ENCODE data around the gene KIAA1549. TPM values are rescaled to one million over a fixed set of nuclear protein-coding genes. Genes with fewer than 3 reads are reported as not detected.

KIAA1549 gene
- total and polyA plus RNA-seq, 2 donors (not counting 1 experiment from before 2014, with no cell fraction given), result under 0.01 to 0.52 TPM

DNA sequence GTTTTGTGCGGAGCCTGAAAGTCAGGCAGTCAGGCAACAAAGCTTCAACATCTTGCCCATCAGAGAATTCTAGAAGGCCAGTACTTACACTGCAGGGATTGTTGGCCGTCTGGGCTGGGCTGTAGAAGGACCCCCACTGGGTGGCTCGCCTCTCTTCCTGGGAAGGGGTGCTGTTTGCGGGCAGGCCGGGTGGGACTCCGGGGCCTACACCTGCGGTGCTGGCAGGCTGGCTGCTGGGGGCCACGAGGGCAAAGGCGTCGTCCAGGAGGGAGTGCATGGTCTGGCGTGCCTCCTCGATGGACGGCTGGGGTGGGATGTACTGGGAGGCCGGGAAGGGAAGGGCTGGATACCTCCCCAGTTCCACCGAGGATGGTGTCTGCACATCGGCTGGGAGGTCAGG lies 120.1 kb downstream of the KIAA1549 start:
- no peak overlapping the region for H3K4me3 ChIP-seq (ENCODE audit: control extremely low read depth in 1 of 5, extremely low read depth in 1 of 5, insufficient read depth in 1 of 5, low read depth in 2 of 5, low read length in 4 of 5)
- H3K27me3 Mint-ChIP-seq, result no peaks in the 10 kb centered on the region
- peaks cover 0 to 8% (median 3%) of the 10 kb centered on the region in 3 donors for H3K9me3 ChIP-seq (ENCODE audit: control extremely low read depth in 1 of 3, control insufficient read depth in 2 of 3, insufficient read depth in 1 of 3, low read length in 2 of 3)
- POLR2A ChIA-PET, result no interaction called here
- H3K27ac ChIP-seq (ENCODE audit: low read length in 2 of 2), result no peak overlapping the region
- intact Hi-C loops (cut with micrococcal nuclease), result no loop called here
- no peak for DNase-seq
- no peaks in the 10 kb centered on the region for H4K20me1 ChIP-seq (ENCODE audit: control insufficient read depth, insufficient read depth, low read length, poor library complexity, severe bottlenecking)
- TF ChIP-seq, protein P1, sequence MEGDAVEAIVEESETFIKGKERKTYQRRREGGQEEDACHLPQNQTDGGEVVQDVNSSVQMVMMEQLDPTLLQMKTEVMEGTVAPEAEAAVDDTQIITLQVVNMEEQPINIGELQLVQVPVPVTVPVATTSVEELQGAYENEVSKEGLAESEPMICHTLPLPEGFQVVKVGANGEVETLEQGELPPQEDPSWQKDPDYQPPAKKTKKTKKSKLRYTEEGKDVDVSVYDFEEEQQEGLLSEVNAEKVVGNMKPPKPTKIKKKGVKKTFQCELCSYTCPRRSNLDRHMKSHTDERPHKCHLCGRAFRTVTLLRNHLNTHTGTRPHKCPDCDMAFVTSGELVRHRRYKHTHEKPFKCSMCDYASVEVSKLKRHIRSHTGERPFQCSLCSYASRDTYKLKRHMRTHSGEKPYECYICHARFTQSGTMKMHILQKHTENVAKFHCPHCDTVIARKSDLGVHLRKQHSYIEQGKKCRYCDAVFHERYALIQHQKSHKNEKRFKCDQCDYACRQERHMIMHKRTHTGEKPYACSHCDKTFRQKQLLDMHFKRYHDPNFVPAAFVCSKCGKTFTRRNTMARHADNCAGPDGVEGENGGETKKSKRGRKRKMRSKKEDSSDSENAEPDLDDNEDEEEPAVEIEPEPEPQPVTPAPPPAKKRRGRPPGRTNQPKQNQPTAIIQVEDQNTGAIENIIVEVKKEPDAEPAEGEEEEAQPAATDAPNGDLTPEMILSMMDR (IDR thresholded peaks at IDR 0.05), result no peak
- TF ChIP-seq EZH2 (IDR thresholded peaks at IDR 0.05; ENCODE audit: borderline replicate concordance, insufficient read depth, low read depth, low read length, poor library complexity, severe bottlenecking), result no peak
- no peaks in the 10 kb centered on the region for H3K79me2 ChIP-seq (ENCODE audit: control insufficient read depth, insufficient read depth, low read length)
- no peaks in the 10 kb centered on the region for H3K36me3 ChIP-seq (replicated peaks in 1 of 2; ENCODE audit: control extremely low read depth in 1 of 2, control insufficient read depth in 1 of 2, extremely low read depth in 1 of 2, insufficient read depth in 2 of 2, low read length in 1 of 2)
- peaks cover 7% of the 10 kb centered on the region for H3K9me3 Mint-ChIP-seq (ENCODE audit: insufficient read depth)
- H3K9ac ChIP-seq (ENCODE audit: low read length), result no peak overlapping the region
- WGBS (ENCODE audit: insufficient coverage), result 91% methylated on average over 13 of the region's 16 CpGs
- no peak overlapping the region for H3K4me3 Mint-ChIP-seq
- no peak for ATAC-seq (ENCODE audit: low read depth)
- no peak overlapping the region for H3K4me2 ChIP-seq (replicated peaks; ENCODE audit: low read depth, low read length, poor library complexity, severe bottlenecking)
- no peak overlapping the region for H2AFZ ChIP-seq (ENCODE audit: insufficient read depth, low read depth, low read length, poor library complexity, severe bottlenecking)
- H3K27ac Mint-ChIP-seq, result no peak overlapping the region
- CTCF ChIA-PET, result no interaction called here
- H3K4me1 Mint-ChIP-seq, result no peaks in the 10 kb centered on the region
- no peaks in the 10 kb centered on the region for H3K4me1 ChIP-seq (ENCODE audit: control insufficient read depth in 2 of 2, insufficient read depth in 2 of 2, low read length in 2 of 2)
- no peaks in the 10 kb centered on the region for H3K27me3 ChIP-seq (replicated peaks in 1 of 4; ENCODE audit: control extremely low read depth in 1 of 4, control insufficient read depth in 3 of 4, insufficient read depth in 4 of 4, low read length in 3 of 4)

DNA sequence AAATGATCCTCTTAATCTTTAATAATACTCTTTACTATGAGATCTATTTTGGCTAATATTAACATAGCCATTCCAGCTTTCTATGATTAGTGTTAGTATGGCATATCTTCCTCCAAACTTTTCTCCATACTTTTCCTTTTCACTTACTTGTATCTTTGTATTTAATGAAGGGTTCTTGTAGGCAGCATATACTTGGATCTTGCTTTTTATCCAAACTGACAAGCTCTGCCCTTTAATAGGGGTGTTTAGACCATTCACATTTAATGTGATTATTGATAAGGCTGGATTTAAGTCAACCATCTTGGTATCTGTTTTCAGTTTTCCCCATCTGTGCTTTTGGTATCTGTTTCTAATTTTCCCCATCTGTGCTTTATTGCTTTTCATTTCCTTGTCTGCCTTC lies 123.5 kb downstream of the KIAA1549 start:
- no peaks in the 10 kb centered on the region for H3K27me3 ChIP-seq (replicated peaks in 1 of 4; ENCODE audit: control extremely low read depth in 1 of 4, control insufficient read depth in 3 of 4, insufficient read depth in 4 of 4, low read length in 3 of 4)
- no peak overlapping the region for H3K27ac ChIP-seq (ENCODE audit: low read length in 2 of 2)
- peaks cover 7% of the 10 kb centered on the region for H3K9me3 Mint-ChIP-seq (ENCODE audit: insufficient read depth)
- ChIA-PET POLR2A (no interaction called here), CTCF (no interaction called here)
- H3K79me2 ChIP-seq (ENCODE audit: control insufficient read depth, insufficient read depth, low read length), result no peaks in the 10 kb centered on the region
- H3K36me3 ChIP-seq (replicated peaks in 1 of 2; ENCODE audit: control extremely low read depth in 1 of 2, control insufficient read depth in 1 of 2, extremely low read depth in 1 of 2, insufficient read depth in 2 of 2, low read length in 1 of 2), result no peaks in the 10 kb centered on the region
- H3K9me3 ChIP-seq (ENCODE audit: control extremely low read depth in 1 of 3, control insufficient read depth in 2 of 3, insufficient read depth in 1 of 3, low read length in 2 of 3), result peaks cover 0 to 8% (median 3%) of the 10 kb centered on the region in 3 donors
- H3K4me1 ChIP-seq (ENCODE audit: control insufficient read depth in 2 of 2, insufficient read depth in 2 of 2, low read length in 2 of 2), result no peaks in the 10 kb centered on the region
- no peak for TF ChIP-seq EZH2 (IDR thresholded peaks at IDR 0.05; ENCODE audit: borderline replicate concordance, insufficient read depth, low read depth, low read length, poor library complexity, severe bottlenecking)
- TF ChIP-seq, protein P1 (IDR thresholded peaks at IDR 0.05), result no peak
- no peak overlapping the region for H3K4me3 Mint-ChIP-seq
- H3K4me1 Mint-ChIP-seq, result no peaks in the 10 kb centered on the region
- DNase-seq (no peak), ATAC-seq (ENCODE audit: low read depth) (no peak)
- no peak overlapping the region for H3K4me3 ChIP-seq (ENCODE audit: control extremely low read depth in 1 of 5, extremely low read depth in 1 of 5, insufficient read depth in 1 of 5, low read depth in 2 of 5, low read length in 4 of 5)
- H3K27ac Mint-ChIP-seq, result no peak overlapping the region
- intact Hi-C loops (cut with micrococcal nuclease), result no loop called here
- no peaks in the 10 kb centered on the region for H4K20me1 ChIP-seq (ENCODE audit: control insufficient read depth, insufficient read depth, low read length, poor library complexity, severe bottlenecking)
- no peaks in the 10 kb centered on the region for H3K27me3 Mint-ChIP-seq
- H3K4me2 ChIP-seq (replicated peaks; ENCODE audit: low read depth, low read length, poor library complexity, severe bottlenecking), result no peak overlapping the region
- H3K9ac ChIP-seq (ENCODE audit: low read length), result no peak overlapping the region
- no peak overlapping the region for H2AFZ ChIP-seq (ENCODE audit: insufficient read depth, low read depth, low read length, poor library complexity, severe bottlenecking)

Measured in B cell (primary cell).